NCI-H510A treated with DMSO at 0.1 percent for 48 hours (cell line): ENCODE data around the gene SPAG17.
A peak's percentile ranks its signal among the peaks of the same experiment; 100 is the strongest.

Experiments used
- DNase-seq: peaks from one replicate; lab custom pipeline; 2025; lab: John Stamatoyannopoulos, UW

Gene SPAG17

DNA sequence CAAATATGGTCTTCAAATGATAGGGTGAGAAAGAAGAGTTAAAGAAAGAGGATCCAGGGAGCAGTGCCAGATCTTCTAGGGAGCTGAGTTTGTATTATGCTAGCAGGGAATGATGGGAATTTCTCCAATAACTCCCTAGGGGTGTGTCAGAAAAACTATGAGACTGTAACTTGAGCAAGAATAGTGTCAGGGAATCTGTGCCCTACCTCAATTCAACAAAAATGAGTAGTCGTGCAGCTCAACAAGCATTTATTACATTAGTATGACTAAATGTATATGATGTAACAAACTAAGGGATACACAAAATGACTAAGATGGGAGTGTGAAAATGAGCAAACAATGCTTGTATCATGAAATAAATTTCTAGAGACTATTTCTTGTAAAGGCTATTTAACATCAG is 24.2 kb downstream of the SPAG17 start:
- no peak for DNase-seq

DNA sequence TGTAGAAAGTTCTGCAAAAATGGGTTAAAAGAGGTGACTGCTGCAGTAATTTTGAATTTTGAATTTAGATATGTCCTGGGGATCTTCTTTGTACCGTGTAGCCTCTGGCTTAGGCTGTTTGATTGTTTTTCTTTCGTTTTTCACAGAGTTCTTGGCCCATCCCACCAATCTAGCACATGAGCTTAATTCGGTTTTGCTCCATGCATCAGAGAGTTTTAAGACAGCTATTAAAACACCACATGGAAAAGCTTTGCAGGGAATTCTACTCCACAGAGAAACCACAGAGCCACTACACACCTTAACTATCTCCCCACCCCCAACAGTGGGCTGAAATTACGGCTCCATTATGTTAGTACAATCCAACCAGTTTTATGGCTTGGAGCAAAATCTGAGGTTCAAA is 25.5 kb downstream of the SPAG17 start:
- no peak for DNase-seq

DNA sequence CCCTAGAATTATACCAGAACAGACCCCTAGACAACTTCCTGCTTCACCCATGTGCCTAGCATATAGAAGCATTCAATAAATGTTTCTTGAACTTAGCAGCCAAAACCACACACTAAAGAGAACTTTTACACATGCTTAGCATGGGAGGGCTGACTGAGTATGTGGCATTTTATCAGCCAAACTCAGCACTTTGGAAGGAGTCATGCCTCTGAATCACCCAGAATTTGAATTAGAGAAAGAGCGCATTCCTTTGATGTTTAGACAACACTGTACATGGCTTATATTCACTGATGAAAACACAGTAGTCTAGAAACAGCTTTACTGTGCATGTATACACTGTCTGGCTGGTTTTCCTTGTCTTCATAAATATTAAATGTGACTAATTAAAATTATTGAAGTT is 26.1 kb downstream of the SPAG17 start:
- no peak for DNase-seq

DNA sequence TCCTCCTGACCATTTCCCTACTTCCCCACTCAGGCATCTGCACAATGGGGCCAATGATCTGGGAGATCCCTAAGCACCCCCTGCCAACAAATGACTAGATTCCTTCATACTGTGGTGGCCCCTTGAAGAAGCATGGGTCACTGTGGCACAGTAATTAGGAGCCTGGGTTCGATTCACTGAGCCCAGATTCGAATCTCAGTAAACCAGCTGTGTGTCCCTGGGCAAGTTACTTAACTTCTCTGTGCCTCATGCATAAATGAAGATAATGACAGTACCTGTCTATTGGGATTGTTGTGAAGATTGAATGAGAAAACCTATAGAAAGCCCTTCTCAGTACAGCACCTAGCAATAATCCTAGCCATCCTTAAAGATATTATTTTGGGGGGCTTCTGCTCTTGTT is 27.5 kb downstream of the SPAG17 start:
- DNase-seq, result no peak

DNA sequence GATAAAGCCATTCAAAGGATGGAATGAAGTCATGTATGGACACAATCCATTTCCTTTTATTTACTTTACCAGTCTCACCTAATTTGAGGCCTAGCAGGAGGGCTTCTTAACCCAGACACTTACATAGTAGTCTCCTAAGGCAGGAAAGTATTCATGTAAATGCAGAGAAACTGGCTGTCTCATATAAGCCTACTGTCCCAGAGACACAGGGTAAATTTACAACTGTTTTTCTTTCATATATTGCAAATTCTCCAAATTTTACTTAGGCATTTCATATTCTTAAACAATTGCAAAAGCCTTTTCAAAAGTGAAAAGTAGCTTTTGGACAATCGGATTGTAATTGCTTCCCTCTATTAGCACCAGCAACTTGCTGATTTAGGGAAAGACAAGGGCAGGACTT is 29.9 kb downstream of the SPAG17 start:
- no peak for DNase-seq

DNA sequence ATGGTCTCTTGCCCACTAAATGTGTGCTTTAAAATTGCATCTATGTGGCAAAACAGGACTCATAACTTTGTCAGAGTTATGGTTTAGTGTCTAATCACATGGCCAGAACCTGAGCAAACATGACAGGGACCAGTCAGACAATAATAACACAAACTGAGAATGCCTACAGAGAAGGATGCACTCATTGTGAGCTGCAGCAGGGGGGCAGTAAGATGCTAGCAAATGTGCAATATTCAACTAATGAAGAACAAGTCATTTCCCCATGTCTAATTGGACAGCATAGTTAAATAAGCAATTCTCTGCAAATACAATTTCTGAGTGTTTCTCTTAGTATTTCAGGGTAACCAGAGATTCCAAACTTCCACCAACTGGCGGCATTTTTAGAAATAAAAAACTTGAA is 30.8 kb downstream of the SPAG17 start:
- peak; percentile 4 for DNase-seq

DNA sequence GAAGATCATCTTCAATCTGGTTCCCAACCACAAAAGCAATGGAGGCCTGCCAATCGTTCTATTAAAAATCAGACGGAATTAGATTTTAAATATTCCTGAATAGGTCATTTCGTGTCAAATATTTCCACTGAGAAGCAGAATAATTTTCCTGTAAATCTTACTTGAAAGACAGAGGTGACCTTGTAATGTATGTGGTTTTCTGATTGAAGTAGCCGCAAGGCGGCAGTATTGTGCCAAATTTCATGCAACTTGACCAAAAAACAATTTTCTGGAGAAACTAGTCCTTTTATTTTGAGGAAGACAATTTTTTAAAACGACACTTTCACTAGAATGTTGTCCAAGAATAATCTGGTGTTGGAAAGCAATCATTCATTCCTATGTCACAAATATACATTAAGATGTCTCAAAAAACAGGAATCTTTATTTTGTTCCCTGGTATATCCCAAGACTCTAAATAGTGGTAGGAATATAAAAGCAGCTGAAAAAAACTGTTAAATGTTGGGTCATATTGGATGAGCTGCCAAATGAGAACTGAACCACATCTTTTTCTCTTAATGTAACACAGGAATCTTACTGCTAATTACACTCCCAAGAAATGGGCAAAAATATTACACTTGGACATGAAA is 33.6 kb downstream of the SPAG17 start:
- no peak for DNase-seq

DNA sequence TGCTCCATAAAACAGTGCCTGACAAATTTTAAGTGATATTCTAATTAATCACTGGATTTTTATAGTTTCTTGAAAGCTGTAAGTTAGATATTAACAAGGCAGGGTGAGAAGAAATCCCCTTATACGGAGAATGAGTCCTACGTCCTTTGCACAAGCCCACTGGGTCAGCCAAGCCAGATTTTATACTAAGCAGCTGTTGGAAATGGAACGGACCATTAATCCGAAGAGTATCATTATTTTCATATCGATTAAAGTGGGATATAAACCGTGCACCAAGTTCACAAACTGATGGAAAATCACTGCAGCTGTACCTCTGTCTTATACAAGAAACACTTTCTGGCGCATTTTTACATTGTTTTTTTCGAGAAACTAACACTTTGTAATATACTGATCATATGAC is 35.2 kb downstream of the SPAG17 start:
- DNase-seq, result no peak

DNA sequence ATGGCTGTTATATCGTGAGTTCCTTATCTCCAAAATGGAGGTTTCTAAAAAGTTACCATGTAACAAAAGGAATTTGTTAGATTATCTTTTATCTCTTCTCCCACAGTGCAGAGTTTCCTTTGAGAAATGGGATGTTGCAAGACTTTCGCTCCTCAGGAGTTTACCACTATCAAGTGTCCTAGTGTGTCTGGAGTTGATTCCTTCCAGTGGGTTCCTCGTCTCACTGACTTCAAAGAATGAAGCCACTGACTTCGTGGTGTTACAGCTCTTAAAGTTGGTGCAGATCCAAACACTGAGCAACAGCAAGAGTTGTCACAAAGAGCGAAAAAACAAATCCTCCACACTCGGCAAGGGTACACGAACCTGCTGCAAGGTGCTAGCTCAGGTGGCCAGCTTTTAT is 37.0 kb downstream of the SPAG17 start:
- no peak for DNase-seq

DNA sequence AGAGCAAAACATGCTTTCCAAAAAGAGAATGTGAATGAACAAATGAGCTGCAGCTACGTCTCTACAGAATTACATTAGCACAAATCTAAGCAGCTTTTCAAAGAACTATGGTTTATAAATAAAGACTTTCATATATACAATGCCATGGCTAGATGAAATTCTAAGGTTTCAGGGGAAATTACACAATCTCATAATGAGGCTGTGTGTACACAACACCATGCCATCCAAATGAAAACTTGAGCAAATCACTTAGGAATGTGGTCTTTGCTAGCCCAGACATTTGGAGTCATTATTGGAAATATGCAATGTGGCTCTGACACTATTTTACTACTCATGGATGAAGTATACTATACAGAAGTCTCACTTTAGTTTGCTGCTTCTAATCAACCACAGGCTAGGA is 37.5 kb downstream of the SPAG17 start:
- DNase-seq, result no peak

DNA sequence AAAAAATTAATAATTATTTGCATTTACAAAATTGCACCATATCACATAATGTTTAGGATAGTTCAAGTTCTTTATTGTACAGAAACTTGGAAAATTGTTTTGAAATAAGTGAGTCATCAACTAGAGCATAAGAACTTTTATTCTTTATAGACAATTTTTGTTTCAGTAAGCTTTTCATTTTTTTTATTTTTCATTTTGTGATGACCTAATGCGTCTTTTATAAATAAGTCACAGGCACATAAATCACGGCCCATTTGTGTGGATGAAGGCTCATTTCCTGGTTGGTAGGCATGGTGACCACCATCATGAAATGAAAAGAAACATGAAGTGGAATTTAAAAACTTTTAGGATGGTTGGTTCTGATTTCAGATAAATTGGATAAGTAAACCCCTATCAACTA is 39.3 kb downstream of the SPAG17 start:
- no peak for DNase-seq

DNA sequence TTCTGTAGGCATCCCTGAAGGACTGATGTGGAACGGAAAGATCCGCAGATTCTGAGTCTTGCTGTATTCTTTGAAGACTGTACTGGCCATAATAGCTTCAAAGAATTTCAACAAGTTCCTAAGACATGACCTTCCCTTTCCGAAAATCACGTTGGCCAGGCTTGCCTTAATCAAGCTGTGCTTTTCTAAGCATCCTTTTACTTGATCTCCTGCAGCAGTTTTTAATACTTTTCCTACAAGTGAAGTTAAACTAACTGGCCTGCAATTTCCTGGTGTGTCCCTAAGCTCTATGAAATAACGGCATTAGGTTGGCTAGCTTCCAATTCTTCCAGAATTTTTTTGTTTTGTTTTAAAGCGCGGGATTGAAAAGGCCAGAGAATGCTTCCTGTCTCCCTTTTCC is 40.3 kb downstream of the SPAG17 start:
- no peak for DNase-seq

DNA sequence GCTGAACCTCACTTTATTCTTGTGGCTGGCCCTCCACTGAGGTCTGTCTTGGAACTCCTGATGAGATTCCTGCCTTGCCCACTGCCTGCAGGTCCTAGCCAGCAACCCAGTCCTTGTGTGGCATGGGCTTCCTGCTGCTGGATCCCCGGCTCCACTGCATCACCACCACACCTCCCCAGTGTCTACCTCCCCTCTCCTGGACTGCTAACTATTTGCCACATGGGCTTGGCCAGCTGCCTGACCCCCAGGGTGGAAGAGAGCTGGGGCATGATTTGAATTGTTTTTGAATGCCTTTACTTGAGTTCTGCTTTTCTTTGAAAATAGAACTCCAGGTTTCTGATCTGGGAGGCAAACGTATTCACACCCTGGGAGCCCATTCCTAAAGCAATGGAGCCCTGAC is 41.2 kb downstream of the SPAG17 start:
- no peak for DNase-seq

DNA sequence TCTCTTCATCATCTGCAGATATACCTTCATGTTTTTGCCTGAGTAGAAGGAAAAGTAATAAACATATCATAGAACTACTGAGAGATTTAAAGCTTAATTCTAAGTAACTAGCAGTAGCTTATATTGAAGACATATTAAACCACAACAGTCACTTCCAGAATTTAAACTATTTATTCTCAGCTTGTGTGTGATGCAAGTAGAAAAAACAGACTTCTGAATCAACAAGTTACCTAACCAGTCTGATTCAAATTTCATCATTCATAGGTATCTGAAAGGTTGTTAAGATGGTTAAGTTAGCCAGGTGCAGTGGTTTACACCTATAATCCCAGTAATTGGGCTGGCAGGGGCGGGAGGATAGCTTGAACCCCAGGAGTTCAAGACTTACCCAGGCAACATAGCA is 41.9 kb downstream of the SPAG17 start:
- no peak for DNase-seq

DNA sequence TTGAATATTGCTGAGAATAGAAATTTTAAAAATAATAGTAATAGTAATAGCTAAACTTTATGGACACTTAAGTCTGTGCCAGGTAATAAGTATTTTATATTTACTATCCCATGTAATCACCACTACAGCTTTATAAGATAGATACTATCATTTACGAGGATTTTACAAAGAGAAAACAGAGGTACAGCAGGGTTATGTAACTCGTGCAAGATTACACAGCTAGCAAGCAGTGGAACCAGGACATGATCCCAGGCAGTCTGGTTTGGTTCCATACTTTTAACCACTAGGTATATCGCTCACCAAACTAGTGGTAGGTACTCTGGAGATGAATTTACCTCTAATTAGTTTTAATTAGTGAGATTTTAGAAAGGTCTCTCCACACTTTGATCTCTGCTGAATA is 42.5 kb downstream of the SPAG17 start:
- no peak for DNase-seq

DNA sequence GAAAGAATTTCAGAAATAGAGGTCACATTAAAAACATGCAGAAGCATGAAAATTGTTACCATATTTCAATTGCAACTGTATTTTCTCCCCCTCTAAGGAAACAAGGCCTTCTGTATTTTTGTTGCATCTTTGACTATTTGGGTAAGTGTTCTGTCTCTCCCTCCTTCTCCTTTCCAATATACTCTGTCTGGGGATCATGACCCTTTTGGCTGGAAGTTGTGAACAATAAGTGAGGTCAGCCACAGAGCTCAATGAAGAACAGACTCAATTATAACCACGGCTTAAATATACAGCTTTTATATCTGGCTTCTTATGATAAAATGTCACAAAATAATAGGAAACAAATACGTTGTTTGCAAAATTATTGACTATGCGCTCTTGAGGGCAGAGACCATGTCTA is 47.1 kb downstream of the SPAG17 start:
- no peak for DNase-seq

DNA sequence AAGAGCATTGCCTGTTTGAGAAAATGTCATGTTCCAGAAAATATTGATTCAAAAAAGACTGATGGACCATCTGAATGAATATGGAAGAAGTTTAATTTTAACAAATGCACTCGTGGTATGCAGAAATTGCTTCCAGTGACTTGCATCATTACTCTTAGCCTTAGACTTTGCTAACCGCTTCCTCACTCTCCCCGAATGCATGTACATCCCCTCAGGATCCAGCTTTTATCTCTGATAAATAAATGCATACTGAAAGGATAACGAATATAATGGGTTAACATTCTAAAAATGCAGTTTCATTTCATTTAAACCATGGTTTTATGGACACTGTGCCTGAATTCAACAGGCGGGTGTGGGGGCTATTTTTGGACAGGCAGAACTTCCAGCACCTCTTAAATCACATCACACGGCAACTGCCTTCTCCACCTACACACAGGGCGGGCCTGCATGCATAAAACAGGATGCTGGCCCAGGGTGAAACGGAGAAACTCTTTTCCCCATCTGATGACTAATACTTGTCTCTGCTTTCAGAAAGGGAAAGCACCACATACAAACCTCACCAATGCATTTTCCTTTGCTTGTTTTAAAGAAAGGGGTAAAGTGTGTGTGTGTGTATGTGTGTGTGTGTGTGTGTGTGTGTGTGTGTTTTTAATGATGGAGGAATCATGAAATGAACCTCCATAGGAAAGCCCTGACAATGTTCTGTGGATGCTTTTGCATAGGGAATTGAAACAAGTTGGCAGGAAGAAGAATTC is 48.7 kb downstream of the SPAG17 start:
- DNase-seq, result no peak

DNA sequence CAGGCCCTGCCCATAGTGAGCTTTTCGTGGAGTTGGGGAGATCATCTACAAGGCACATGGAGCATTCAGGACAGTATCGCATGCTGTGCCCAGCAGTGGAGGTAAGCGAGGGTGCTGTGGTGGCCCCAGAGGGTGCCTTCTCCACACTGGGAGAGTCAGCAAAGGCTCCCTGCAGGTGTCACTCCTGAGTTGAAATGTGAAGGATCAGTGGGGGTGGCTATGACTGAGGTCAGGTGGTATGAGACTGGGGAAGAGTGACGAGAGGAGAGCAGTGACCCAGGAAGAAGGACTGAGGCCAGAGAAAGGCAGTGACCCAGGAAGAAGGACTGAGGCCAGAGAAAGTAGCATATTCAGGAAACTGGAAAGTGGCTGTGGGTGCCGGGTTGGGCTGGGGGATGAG is 53.0 kb downstream of the SPAG17 start:
- no peak for DNase-seq

DNA sequence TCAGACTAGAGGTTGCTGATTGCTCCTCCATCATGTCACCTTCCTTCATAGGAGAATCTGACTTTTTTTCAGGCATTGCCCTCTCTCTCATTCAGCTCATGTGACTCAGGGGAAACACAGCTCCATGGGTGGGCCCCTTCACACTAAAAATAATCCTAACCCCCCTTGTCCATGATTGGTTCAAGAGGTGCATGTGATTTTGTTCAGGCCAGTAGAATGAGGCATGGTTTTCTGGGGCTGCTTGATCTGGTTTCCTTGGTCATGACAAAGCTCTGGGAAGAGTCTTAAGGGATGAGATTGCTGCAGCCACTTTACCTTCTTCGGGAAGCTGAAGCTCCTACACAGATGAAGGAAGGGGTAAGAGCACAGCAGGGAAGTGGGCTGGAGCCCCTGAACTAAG is 56.3 kb downstream of the SPAG17 start:
- no peak for DNase-seq

DNA sequence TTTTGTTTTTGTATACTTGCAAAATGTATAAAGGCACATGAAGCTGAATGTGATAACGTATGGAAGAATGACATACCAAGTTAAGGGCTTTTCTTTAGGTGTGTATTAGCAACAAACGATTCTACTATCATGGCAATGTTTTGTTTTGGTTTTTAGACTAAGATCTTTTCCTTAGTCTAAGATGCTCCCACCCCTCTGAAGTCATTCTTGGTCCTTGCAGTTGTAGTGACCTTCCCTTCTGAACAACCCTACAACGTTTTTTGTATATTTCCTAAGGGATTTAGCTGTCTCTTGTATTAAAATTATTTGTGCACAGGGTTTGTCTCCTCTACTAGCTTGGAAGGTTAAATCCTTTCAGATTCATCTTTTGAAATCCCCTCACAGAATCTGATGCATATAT is 61.0 kb downstream of the SPAG17 start:
- DNase-seq, result no peak

DNA sequence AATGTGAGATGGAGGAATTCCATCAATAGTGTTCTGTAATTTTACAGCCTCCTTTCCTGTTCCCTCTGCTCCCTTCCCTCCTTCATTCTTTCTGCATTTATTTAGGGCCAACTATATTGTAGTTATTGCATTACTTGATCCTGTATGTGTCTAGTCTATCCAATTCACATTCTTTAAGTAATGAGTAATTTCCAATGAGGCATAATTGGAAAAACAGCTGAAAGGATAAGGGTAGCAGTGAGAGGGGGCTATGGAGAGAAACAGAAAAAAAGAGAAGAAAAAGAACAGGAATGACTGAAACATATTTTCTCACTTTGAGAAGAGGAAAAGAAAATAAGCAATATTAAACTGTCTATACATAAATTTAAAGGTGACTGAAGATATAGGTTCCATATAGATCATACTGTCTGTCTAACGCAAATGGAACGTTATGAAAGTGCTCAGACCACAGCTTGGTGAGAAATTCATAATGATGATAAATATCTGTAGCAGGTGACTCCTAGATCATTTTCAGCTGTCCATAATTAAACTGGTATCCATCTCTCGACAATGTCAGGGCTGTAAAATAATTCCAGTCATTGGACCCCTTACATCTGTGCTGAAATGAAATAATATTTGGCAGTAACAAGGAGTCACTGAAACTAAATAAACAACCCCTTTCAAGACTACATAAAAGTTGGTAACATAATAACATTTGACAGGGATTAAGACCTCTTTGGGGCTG is 61.8 kb downstream of the SPAG17 start:
- no peak for DNase-seq

DNA sequence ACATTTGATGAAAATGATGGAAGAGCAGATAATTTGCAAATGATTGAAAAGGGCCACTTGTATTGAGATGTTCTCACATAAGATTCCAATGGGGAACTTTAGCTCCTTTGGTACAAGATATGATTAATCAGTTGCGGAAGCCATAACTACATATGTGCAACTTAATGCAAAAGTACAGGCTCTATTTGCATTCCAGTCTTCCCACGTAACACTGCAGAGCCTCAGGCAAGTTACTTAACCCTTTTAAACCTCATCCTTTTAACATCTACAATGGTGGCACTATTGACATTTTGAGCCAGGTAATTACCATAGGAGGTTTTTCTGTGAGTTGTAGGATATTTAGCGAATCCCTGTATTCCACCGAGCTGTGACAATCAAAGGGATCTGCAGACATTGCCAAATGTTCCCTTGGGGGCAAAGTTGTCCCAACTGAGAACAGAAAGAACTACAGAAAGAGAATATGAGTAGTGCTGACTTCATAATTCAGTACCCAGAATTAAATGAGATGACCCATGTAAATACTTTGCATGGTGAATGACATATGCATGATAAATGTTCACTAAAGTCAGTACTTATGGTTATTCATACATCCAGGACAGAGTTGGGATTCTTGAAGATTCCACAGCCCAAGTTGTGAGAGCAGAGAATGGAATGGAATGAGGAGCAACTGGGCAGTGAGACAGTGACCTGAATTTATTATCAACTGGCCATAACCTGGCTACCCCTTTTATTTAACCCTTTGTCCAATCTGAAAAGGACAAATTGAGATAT is 62.6 kb downstream of the SPAG17 start:
- no peak for DNase-seq
